SK-N-SH treated with all-trans-retinoic acid at 6 μM for 48 hours (cell line): ENCODE measurements around the gene LRMDA.

Experiments
- ATAC-seq: fragments of 200-7000 bp; cut with Tn5 transposase; 3 replicates; pipeline ENCODE4 v1.9.1; 2020; ENCODE audit warnings: mild to moderate bottlenecking, moderate library complexity
- ARNTL ChIP-seq: fragments of 450-650 bp; formaldehyde crosslinking; IDR thresholded peaks from 2 replicates; pipeline ENCODE4 v1.5.0; 2020; ENCODE audit warnings: low read depth, mild to moderate bottlenecking, moderate library complexity, borderline replicate concordance
- BACH2 ChIP-seq: fragments of 250-450 bp; sonication (Bioruptor Pico); IDR thresholded peaks from 2 replicates; pipeline ENCODE4 v1.9.0; 2021; ENCODE audit warnings: mild to moderate bottlenecking, borderline replicate concordance
- CREB5 ChIP-seq: fragments of 250-450 bp; sonication (Bioruptor Pico); IDR thresholded peaks from 2 replicates; pipeline ENCODE4 v1.5.1; 2020; ENCODE audit warnings: low read depth, mild to moderate bottlenecking, moderate library complexity
- CSDC2 ChIP-seq: fragments of 250-450 bp; sonication (Bioruptor Pico); IDR thresholded peaks from 2 replicates; pipeline ENCODE4 v1.5.0; 2020; ENCODE audit warnings: mild to moderate bottlenecking, moderate library complexity
- ESRRG ChIP-seq: fragments of 250-450 bp; sonication (Bioruptor Pico); IDR thresholded peaks from 2 replicates; pipeline ENCODE4 v1.6.1; 2021; ENCODE audit warnings: mild to moderate bottlenecking
- GLIS3 ChIP-seq: fragments of 250-450 bp; sonication (Bioruptor Pico); IDR thresholded peaks from 2 replicates; pipeline ENCODE4 v1.5.0; 2020; ENCODE audit warnings: mild to moderate bottlenecking, moderate library complexity
- ISL1 ChIP-seq: fragments of 250-450 bp; sonication (Bioruptor Pico); IDR thresholded peaks from 2 replicates; pipeline ENCODE4 v2.1.2; 2022; ENCODE audit warnings: mild to moderate bottlenecking, moderate library complexity
- OSR1 ChIP-seq: fragments of 250-450 bp; sonication (Bioruptor Pico); IDR thresholded peaks from 2 replicates; pipeline ENCODE4 v1.8.0; 2022; ENCODE audit warnings: moderate library complexity, mild to moderate bottlenecking, inconsistent platforms
- POU6F1 ChIP-seq: fragments of 250-450 bp; sonication (Bioruptor Pico); IDR thresholded peaks from 2 replicates; pipeline ENCODE4 v1.8.0; 2021; ENCODE audit warnings: low read depth, mild to moderate bottlenecking, moderate library complexity, borderline replicate concordance
- PPARA ChIP-seq: fragments of 250-450 bp; sonication (Bioruptor Pico); IDR thresholded peaks from 2 replicates; pipeline ENCODE4 v1.5.0; 2020; ENCODE audit warnings: mild to moderate bottlenecking, borderline replicate concordance
- RARB ChIP-seq: fragments of 250-450 bp; sonication (Bioruptor Pico); IDR thresholded peaks from 2 replicates; pipeline ENCODE4 v1.8.0; 2021; ENCODE audit warnings: mild to moderate bottlenecking, moderate library complexity
- SNAI2 ChIP-seq: fragments of 250-450 bp; sonication (Bioruptor Pico); IDR thresholded peaks from 2 replicates; pipeline ENCODE4 v1.5.0; 2020; ENCODE audit warnings: mild to moderate bottlenecking, moderate library complexity
- TCF4 ChIP-seq: fragments of 250-450 bp; sonication (Bioruptor Pico); IDR thresholded peaks from 2 replicates; pipeline ENCODE4 v1.8.0; 2021; ENCODE audit warnings: mild to moderate bottlenecking, moderate library complexity, borderline replicate concordance
- TOX ChIP-seq: fragments of 250-450 bp; sonication (Bioruptor Pico); IDR thresholded peaks from 2 replicates; pipeline ENCODE4 v1.8.0; 2021; ENCODE audit warnings: mild to moderate bottlenecking, moderate library complexity, borderline replicate concordance
- ZC3H10 ChIP-seq: fragments of 250-450 bp; sonication (Bioruptor Pico); IDR thresholded peaks from 2 replicates; pipeline ENCODE4 v1.5.1; 2021; ENCODE audit warnings: mild to moderate bottlenecking, moderate library complexity
- ZFP3 ChIP-seq: fragments of 250-450 bp; sonication (Bioruptor Pico); IDR thresholded peaks from 2 replicates; pipeline ENCODE4 v1.5.0; 2020; ENCODE audit warnings: mild to moderate bottlenecking, moderate library complexity
- ZFP30 ChIP-seq: fragments of 450-650 bp; formaldehyde crosslinking; IDR thresholded peaks from 2 replicates; pipeline ENCODE4 v1.5.0; 2022; ENCODE audit warnings: mild to moderate bottlenecking, moderate library complexity
- ZNF565 ChIP-seq: fragments of 450-650 bp; formaldehyde crosslinking; conservative IDR thresholded peaks from 2 replicates; pipeline ENCODE4 v1.5.0; 2020; ENCODE audit warnings: low read depth, mild to moderate bottlenecking, moderate library complexity
- TF ChIP-seq, protein P1 (sequence below): fragments of 250-450 bp; sonication (Bioruptor Pico); IDR thresholded peaks from 2 replicates; pipeline ENCODE4 v1.5.1; 2021; ENCODE audit warnings: mild to moderate bottlenecking, moderate library complexity
- TF ChIP-seq, protein P2 (sequence below): fragments of 250-450 bp; sonication (Bioruptor Pico); IDR thresholded peaks from 2 replicates; pipeline ENCODE4 v1.5.0; 2020; ENCODE audit warnings: mild to moderate bottlenecking, moderate library complexity
- TF ChIP-seq, protein P3 (sequence below): fragments of 250-450 bp; sonication (Bioruptor Pico); IDR thresholded peaks from 2 replicates; pipeline ENCODE4 v1.8.0; 2020; ENCODE audit warnings: mild to moderate bottlenecking, moderate library complexity, borderline replicate concordance

The LRMDA gene

DNA sequence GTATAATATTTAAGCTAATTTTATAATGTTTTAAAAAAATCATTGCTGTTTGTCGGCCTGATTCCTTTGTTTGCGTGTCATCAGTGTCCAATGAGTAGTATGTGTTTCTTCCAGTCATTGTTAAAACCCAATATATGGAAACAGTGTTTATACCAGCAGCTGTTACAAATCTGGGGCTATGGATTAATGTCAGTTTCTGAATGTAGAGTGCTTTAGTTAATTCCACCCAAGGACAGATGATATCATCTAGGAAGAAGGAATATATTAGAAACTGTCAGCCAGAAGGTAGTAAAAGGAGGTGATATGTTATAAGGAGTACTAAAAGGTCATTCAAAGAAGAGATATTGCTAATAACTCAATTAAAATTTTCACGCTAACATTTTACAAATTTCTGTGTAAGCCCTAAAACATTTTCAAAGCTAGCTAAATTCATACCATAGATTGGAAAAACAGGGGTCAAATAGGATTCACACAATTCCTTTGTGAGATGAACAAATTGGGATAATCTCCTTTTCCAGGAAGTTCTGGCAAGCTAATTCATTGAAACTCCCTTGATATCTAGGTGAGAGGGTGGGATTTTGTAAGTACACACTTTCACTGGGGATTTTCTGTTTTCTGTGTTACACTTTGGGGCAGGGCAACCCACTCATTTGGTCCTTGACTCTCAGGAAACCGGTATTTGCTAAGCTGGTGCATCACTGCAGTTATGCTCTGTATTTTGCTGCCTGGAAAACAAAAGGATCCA lies 448.8 kb downstream of the LRMDA start:
- TF ChIP-seq RARB (CRISPR knock-in tag) (no peak), GLIS3 (CRISPR knock-in tag) (no peak), ARNTL (CRISPR knock-in tag) (no peak), CSDC2 (CRISPR knock-in tag) (no peak), ISL1 (CRISPR knock-in tag) (no peak), ZFP3 (CRISPR knock-in tag) (no peak), SNAI2 (no peak), TCF4 (CRISPR knock-in tag) (no peak), POU6F1 (CRISPR knock-in tag) (no peak), TOX (no peak)
- TF ChIP-seq, protein P1, sequence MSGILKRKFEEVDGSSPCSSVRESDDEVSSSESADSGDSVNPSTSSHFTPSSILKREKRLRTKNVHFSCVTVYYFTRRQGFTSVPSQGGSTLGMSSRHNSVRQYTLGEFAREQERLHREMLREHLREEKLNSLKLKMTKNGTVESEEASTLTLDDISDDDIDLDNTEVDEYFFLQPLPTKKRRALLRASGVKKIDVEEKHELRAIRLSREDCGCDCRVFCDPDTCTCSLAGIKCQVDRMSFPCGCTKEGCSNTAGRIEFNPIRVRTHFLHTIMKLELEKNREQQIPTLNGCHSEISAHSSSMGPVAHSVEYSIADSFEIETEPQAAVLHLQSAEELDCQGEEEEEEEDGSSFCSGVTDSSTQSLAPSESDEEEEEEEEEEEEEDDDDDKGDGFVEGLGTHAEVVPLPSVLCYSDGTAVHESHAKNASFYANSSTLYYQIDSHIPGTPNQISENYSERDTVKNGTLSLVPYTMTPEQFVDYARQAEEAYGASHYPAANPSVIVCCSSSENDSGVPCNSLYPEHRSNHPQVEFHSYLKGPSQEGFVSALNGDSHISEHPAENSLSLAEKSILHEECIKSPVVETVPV (CRISPR knock-in tag), result no peak
- TF ChIP-seq, protein P2, sequence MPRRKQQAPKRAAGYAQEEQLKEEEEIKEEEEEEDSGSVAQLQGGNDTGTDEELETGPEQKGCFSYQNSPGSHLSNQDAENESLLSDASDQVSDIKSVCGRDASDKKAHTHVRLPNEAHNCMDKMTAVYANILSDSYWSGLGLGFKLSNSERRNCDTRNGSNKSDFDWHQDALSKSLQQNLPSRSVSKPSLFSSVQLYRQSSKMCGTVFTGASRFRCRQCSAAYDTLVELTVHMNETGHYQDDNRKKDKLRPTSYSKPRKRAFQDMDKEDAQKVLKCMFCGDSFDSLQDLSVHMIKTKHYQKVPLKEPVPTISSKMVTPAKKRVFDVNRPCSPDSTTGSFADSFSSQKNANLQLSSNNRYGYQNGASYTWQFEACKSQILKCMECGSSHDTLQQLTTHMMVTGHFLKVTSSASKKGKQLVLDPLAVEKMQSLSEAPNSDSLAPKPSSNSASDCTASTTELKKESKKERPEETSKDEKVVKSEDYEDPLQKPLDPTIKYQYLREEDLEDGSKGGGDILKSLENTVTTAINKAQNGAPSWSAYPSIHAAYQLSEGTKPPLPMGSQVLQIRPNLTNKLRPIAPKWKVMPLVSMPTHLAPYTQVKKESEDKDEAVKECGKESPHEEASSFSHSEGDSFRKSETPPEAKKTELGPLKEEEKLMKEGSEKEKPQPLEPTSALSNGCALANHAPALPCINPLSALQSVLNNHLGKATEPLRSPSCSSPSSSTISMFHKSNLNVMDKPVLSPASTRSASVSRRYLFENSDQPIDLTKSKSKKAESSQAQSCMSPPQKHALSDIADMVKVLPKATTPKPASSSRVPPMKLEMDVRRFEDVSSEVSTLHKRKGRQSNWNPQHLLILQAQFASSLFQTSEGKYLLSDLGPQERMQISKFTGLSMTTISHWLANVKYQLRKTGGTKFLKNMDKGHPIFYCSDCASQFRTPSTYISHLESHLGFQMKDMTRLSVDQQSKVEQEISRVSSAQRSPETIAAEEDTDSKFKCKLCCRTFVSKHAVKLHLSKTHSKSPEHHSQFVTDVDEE (CRISPR knock-in tag), result no peak
- TF ChIP-seq, all 23 proteins: peak for 0
- ATAC-seq, result no peak

- TF ChIP-seq ZC3H10 (CRISPR knock-in tag), result no peak
- TF ChIP-seq BACH2, result no peak
- no peak for TF ChIP-seq SNAI2
- TF ChIP-seq RARB (CRISPR knock-in tag), result no peak
- TF ChIP-seq, protein P3, sequence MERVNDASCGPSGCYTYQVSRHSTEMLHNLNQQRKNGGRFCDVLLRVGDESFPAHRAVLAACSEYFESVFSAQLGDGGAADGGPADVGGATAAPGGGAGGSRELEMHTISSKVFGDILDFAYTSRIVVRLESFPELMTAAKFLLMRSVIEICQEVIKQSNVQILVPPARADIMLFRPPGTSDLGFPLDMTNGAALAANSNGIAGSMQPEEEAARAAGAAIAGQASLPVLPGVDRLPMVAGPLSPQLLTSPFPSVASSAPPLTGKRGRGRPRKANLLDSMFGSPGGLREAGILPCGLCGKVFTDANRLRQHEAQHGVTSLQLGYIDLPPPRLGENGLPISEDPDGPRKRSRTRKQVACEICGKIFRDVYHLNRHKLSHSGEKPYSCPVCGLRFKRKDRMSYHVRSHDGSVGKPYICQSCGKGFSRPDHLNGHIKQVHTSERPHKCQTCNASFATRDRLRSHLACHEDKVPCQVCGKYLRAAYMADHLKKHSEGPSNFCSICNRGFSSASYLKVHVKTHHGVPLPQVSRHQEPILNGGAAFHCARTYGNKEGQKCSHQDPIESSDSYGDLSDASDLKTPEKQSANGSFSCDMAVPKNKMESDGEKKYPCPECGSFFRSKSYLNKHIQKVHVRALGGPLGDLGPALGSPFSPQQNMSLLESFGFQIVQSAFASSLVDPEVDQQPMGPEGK, result no peak
- no peak for TF ChIP-seq ZFP30
- TF ChIP-seq OSR1 (CRISPR knock-in tag), result no peak
- TF ChIP-seq PPARA (CRISPR knock-in tag), result no peak
- TF ChIP-seq CREB5, result no peak
- no peak for TF ChIP-seq ZNF565 (CRISPR knock-in tag)
- TF ChIP-seq, protein P2 (CRISPR knock-in tag), result no peak
- TF ChIP-seq POU6F1 (CRISPR knock-in tag), result no peak
- no peak for TF ChIP-seq ESRRG (CRISPR knock-in tag)
These were observed 452.0 kb downstream of the LRMDA start for GRCh38 chr10:75883081-75884072.

More at GRCh38 chr10:75883081-75884072, 452.0 kb downstream of the LRMDA start:
- no peak for ATAC-seq
